Activated naive CD4-positive, alpha-beta T cell (primary cell): ENCODE results near the gene PRDM16.

Experiments used
- DNase-seq, 4 experiments: peaks; one replicate each; lab custom pipeline; 2025; lab: John Stamatoyannopoulos, UW

Gene PRDM16

GRCh38 chr1:3244025-3244926 is 175.3 kb downstream of the PRDM16 start:
- DNase-seq, result no peak

GRCh38 chr1:3244927-3245315 is 175.9 kb downstream of the PRDM16 start:
- DNase-seq, result no peak

DNA sequence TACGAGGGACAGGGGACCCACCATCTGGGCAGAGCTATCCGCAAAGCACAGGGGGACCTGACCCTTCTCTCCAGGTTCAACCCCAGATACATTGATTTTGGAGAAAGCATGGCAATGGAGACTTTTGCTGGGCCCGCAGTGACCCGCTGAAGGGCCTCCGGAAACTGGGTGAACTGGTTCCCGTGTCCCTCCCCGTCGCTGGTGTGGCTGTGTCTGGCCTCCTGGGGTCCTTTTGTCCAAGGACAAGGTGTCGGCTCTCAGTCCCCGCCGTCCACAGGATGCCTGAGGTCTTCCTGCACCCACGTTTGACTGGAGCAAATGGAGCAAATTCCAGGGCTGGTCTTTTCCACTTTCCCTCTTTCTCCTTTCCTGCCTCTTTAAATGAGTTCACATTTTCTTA is 176.3 kb downstream of the PRDM16 start:
- DNase-seq, result no peak

GRCh38 chr1:3245768-3246167 is 176.8 kb downstream of the PRDM16 start:
- no peak for DNase-seq

GRCh38 chr1:3246251-3246650 is 177.2 kb downstream of the PRDM16 start:
- no peak for DNase-seq

GRCh38 chr1:3247521-3248121 is 178.6 kb downstream of the PRDM16 start:
- DNase-seq, result no peak

GRCh38 chr1:3248155-3249141 is 179.4 kb downstream of the PRDM16 start:
- no peak for DNase-seq

DNA sequence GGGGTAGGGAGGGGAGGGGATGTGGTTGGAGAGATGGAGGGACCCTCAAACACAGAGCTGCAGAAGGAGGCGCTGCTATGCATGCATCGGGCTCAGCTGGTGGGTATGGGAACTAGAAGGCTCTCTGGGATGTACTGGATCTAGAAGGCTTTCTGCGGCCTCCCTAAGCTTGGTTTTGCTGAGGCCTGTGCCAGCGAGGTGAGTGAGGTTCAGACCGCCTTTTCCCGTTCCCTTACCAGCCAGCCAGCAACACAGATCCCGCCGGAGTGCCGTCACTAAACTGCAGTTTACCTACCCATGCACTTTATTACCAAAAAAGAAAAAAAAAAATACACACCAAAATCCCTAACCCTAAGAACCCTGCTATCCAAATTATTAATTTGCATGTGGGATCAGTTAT is 180.2 kb downstream of the PRDM16 start:
- no peak for DNase-seq

GRCh38 chr1:3249631-3250501 is 180.9 kb downstream of the PRDM16 start:
- DNase-seq, result no peak

- DNase-seq, result no peak
Measured at GRCh38 chr1:3250624-3251023, 181.6 kb downstream of the PRDM16 start.

DNA sequence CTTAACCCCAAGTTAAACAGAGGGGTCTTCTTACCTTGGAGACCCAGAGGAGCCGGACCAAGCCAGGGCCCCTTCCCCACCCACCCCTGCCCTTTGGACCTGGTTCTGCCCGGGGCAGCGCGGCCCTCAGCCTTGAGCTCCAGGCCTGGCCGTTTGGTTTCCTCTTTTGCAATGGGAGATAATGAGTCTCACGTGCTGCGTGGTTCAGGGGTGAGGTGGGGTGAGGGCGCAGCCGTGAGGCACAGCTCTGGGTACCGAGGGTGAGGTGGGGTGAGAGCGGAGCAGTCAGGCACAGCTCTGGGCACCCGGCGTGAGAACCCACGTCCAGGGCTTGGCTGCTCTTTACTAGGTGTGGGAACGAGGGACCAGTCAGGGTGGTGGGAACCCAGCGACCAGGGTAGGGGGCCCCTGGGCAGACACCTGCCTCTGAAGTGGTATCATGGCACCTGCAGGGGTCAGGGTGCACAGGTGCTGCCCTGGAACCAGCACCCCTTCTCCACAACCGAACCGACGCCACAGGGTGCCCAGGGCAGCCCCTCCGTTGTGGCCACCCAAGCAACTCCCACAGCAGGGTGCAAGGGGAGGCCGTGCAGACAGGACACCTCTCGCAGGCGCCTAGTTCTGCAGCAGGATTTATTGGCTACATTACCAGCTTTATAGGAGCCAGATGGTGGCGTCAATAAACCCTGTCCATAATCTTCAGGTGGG is 182.2 kb downstream of the PRDM16 start:
- DNase-seq, result no peak

DNA sequence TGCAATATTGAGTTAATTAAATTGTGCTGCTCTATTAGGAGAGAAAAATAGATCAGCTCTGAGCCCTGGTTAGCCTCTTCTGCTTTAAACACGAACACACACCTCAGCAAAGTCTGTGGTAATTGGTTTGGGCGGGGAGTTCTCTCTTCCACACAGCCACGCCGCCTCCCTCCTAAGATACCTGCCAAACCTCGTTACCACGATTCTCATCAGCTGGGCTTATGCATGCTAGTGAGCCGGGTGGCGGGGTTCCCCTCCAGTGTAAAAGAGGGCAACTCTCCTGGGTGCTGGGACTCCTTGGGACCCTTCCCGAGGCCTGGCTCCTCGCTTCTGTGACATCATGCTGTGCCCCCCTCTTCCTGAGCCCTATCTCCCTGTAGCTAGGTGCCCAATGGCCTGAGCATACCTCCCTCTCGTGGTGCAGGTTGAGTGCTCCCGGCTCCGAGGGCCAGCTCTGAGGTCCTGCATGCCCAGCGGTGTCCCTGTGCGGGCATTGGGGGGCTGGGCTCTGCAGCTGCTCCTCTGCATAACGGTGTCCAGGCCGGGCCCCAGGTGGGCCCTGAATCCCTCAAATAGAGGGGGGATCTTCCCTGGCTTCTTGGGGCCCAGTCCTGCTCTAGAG is 182.9 kb downstream of the PRDM16 start:
- no peak for DNase-seq

- DNase-seq, result no peak
Measured at GRCh38 chr1:3255680-3256079, 186.7 kb downstream of the PRDM16 start.

DNA sequence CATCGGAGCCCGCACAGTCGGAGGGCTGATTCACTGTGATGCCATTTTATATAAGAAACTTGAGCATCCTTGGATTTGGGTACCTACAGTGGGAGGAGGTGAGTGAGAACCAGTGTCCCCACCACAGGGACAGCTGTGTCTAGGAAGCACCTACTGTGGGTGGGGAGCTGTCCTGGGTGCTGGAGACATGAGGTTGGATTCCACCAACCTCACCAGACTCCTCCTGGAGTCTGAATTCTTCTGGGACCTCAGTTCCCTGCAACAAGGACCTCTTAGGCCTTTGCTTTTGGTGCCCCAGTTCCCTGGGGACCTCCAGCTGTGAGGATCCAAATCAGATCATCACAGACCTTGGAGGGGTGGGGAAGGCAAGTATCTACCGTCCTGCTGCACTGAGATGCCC is 188.8 kb downstream of the PRDM16 start:
- DNase-seq, result no peak

DNA sequence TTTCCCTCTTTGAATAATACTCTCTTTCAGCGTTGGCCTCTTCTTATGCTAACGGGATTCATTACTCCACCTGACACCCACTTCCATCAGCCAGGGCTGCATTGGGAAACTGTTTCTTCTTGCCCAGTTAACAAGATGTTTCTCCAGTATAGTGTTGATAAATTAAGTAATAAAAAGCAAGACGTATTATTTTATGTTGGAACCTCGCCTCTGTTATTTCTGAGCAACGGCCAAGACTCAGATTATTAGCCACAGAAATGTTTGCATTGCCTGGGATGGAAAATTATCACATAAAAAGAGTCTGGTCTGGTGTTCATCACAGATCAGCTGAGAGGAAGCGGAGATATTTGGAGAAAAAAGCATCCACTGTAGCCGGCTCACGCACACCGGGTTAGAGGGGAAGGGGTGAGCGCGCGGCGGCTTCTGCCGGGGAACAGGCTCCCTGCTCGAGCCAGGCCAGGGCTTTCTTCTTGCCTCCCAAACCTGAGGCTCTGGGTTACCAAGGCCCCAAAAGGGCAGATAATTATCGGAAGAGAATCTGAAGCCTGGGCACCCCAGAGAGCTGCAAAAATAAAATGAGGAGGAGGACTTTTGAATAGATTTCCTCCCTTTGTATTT is 189.5 kb downstream of the PRDM16 start:
- no peak for DNase-seq

- DNase-seq, result no peak
Measured at GRCh38 chr1:3259020-3259419, 190.0 kb downstream of the PRDM16 start.

DNA sequence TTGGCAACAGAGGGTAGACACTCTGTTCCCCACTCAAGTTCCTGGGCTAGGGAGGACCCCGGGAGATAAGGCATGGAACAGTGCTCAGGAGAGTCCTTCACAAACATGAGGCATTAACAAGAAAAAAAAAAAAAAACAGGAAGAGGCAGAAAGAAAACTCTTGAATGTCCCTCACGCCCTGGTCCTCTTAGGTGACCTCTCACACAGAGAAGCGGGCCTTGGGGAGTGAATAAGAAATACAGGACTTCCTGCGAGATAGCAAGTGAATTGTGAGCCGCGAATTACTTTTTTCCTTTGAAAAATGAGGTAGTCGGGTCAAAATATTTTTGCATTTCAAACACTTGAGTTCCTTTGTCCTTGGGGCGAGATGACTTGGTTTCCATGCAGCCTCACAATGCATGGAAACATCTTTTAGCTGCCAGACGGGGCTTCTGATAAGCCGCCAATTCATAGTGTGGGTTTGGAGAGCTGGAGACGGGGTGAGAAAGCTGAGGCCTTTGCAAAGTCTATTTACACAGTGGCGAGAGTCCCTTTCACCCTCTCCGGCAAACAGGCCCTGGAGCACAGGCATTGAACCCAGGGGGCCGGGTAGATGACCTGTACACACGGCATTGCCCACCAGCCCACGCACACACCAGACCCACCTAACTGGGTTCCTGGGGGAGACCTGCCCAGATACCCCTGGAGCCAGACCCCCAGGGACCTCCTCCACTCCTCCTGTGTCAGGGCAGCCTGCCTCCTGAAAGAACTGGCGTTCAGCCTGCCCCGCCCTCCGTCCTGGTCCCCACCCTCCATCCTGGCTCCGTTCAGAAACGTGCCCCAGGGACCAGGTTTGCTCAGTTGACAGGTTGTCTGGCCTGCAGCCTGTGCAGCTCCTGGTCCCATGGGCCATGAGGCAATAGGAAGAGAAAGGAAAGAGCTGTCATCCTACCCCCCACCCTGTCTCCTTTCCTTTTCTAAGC is 192.3 kb downstream of the PRDM16 start:
- no peak for DNase-seq

- no peak for DNase-seq
Measured at GRCh38 chr1:3261969-3262579, 193.1 kb downstream of the PRDM16 start.
